Fibroblast of lung (primary cell): Measurements from ENCODE around the gene DHCR24.

Source experiments
- EZH2 ChIP-seq: IDR thresholded peaks from 2 replicates; pipeline ENCODE4 v1.5.1; 2012; ENCODE audit warnings: low read length, control low read depth, mild to moderate bottlenecking; ENCODE audit errors: missing control alignments
- TF ChIP-seq, protein P1 (sequence below), 2 donors: IDR thresholded peaks in 1 of 2; conservative IDR thresholded peaks in 1 of 2; 1 replicate in 1 of 2; 2 replicates in 1 of 2; pipeline ENCODE4 v1.5.1; 2011 to 2012; ENCODE audit warnings: low read length in 2 of 2, control low read depth in 1 of 2, inconsistent platforms in 1 of 2, low read depth in 1 of 2, mild to moderate bottlenecking in 1 of 2

DNA sequence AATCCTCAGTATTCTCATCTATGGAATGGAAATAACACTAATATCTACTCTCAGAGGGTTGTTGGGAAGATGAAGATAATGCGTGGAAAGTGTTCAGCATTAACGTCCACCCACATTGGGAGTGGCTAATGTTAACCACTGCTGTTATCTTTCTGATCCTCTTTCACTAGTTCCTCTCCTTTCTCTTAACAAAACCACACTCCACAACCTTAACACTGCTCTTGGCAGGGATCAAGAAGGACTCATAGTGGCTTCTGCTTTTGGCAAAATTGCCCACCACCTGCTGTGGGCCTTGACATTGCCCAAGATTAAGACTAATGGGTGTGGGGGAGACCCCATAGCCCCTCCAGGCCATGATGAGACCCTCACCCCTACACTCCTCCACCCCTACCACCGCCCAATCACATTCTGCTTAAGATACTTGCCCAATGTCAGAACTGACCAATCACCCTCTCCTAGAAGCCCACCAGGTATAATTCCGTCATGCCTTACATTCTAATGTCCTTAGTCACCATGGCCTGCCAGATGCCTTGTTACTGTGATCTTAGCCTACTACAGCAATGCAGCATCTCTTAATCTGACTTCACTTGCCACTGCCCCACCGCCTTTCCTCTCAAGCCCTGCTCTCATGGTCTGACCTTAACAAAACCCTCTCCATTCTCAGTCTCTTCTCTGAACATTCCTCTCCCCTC lies 27.1 kb downstream of the DHCR24 start:
- TF ChIP-seq, protein P1, sequence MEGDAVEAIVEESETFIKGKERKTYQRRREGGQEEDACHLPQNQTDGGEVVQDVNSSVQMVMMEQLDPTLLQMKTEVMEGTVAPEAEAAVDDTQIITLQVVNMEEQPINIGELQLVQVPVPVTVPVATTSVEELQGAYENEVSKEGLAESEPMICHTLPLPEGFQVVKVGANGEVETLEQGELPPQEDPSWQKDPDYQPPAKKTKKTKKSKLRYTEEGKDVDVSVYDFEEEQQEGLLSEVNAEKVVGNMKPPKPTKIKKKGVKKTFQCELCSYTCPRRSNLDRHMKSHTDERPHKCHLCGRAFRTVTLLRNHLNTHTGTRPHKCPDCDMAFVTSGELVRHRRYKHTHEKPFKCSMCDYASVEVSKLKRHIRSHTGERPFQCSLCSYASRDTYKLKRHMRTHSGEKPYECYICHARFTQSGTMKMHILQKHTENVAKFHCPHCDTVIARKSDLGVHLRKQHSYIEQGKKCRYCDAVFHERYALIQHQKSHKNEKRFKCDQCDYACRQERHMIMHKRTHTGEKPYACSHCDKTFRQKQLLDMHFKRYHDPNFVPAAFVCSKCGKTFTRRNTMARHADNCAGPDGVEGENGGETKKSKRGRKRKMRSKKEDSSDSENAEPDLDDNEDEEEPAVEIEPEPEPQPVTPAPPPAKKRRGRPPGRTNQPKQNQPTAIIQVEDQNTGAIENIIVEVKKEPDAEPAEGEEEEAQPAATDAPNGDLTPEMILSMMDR (conservative IDR thresholded peaks at IDR 0.05 in 1 of 2, IDR thresholded peaks at IDR 0.05 in 1 of 2; ENCODE audit: low read depth in 1 of 2, low read length in 2 of 2), result no peak
- TF ChIP-seq EZH2, result no peak
